ENCODE measurements around the gene PTGER1. TPM values are rescaled to one million over a fixed set of nuclear protein-coding genes. Genes with fewer than 3 reads are reported as not detected.

Gene PTGER1
- total RNA-seq, 2 experiments from 2014 or later, result 0.19 to 0.27 TPM

DNA sequence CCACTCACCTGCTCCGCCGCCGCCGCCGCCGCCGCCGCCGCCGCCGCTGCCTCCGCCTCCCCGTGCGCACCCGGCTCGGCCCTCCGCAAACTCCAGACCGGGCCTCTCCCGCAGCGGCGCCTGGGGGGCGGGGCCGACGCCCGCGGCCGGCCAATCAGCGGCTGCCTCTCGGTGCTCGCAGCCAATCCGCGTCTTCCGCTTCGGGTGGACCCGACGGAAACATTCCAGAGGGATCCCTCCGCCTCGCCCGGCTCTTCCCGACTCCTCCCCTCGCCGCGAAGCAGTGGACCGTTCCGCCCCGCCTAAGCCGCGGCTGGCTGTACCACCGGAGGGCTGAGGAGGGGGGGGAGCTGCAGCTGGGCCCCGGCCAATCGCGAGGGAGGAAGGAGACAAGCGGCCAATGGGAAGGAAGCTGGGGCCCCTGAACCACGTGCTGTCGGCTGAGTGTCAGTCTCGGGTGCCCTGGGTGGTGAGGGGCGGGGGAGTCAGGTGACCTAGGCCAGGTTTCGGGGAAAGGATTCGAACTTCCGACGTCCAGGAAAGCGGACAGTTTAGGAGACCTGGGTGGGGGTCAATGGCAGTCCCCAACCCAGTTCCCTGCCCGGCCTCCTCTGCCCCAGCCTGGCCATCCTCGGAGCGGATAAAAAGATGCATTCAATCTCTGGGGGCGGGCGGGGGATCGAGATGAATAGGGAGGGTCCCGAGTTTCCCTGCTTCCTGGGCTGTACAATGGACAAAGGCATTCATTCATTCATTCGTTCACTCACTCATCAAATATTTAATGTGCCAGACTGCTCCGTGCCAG is 21.1 kb upstream of the PTGER1 start, which contains the start of gene GIPC1:
Gene GIPC1 (minus strand): TSS at position 99 of the 805 bp plus-strand sequence. CDS start 13,151 bp downstream, outside the sequence.
- Mint-ChIP-seq H3K4me1 (peaks cover 27% of the 10 kb centered on the region), H3K27ac (peak within 1 kb of the TSS; percentile 85), H3K36me3 (ENCODE audit: low read depth) (peaks cover 8% of the 10 kb centered on the region), H3K27me3 (no peaks in the 10 kb centered on the region), H3K4me3 (peak within 1 kb of the TSS; percentile 83), H3K9me3 (no peaks in the 10 kb centered on the region)
- CTCF ChIA-PET, result interaction anchor here (0.6 to 6.8 kb wide), 7 partner anchors 8 to 359 kb away, joined by 3 to 45 read pairs (median 3); partner anchors contain the start of gene ASF1B
- DNase-seq, result peak; percentile 82
- POLR2A ChIA-PET, result interaction anchor here (0.7 to 1.2 kb wide), 2 partner anchors 11 to 630 kb away, joined by 3 to 5 read pairs; no protein-coding TSS in a partner anchor

DNA sequence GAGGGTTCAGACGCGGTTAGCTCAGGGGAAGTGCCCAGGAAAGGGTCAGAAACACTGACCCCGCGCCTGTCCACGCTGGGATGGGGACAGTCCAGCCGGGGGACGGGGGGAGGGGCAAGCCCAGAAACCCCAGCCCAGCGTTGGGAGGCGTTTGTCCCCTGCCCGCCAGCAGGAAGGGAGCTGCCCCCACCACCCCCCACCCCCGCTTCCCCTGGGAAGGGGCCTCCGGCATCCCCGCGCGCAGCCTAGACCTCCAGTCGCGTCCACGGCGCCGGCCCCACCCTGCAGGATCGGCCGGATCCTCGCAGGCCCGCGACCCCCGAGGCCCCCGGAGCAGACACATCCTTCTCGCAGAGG is 20.5 kb upstream of the PTGER1 start:
- peak overlapping the region; percentile 83 for H3K4me3 Mint-ChIP-seq
- no peaks in the 10 kb centered on the region for H3K27me3 Mint-ChIP-seq
- H3K9me3 Mint-ChIP-seq, result no peaks in the 10 kb centered on the region
- ChIA-PET POLR2A (interaction anchor here (0.7 to 1.2 kb wide), 2 partner anchors 11 to 630 kb away, joined by 3 to 5 read pairs; no protein-coding TSS in a partner anchor), CTCF (interaction anchor here (1.0 to 6.8 kb wide), 4 partner anchors 14 to 359 kb away, joined by 3 to 45 read pairs (median 4); no protein-coding TSS in a partner anchor)
- H3K4me1 Mint-ChIP-seq, result peaks cover 27% of the 10 kb centered on the region
- peaks cover 8% of the 10 kb centered on the region for H3K36me3 Mint-ChIP-seq (ENCODE audit: low read depth)
- H3K27ac Mint-ChIP-seq, result peak overlapping the region; percentile 85
- DNase-seq, result no peak

DNA sequence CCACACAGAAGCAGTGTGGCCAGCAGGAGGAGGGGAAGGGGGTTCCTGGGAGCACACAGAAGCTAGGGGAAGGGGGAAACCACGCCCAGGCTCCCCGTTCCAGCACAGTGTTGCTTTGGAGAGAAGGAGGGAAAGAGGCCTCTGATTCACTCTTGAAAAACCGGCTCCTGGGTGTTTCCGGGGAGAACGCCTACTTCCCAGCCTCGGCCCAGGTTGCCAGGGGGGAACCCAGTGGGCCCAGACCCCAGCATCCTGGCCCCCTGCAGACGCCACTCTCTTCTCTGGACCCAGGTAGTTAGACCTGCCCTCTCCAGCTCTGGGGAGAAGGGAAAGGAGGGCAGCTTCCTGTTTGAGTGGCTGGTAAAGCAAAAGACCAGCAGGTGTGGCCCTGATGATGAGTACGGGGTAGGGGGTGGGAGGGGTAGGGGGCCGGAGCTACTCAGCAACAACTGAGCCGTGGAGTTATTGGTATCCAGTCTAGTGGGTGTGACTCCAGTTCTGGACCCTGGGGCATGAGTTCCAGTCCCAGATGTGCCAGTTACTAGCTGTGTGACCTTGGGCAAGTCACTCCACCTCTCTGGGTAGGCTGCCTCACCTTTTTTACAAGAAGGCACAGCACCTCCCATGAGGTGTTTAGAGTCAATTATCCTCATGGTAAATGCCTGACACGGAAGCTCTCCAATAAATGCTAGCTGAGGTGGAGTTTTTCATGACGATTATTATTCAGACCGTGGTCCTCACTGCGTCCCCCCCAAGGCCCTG is 19.9 kb upstream of the PTGER1 start:
- peaks cover 27% of the 10 kb centered on the region for H3K4me1 Mint-ChIP-seq
- peak overlapping the region; percentile 83 for H3K4me3 Mint-ChIP-seq
- DNase-seq, result no peak
- H3K36me3 Mint-ChIP-seq (ENCODE audit: low read depth), result peaks cover 8% of the 10 kb centered on the region
- H3K9me3 Mint-ChIP-seq, result no peaks in the 10 kb centered on the region
- peak overlapping the region; percentile 85 for H3K27ac Mint-ChIP-seq
- ChIA-PET POLR2A (interaction anchor here (0.7 to 1.2 kb wide), 2 partner anchors 12 to 629 kb away, joined by 3 to 5 read pairs; no protein-coding TSS in a partner anchor), CTCF (interaction anchor here (0.5 to 6.8 kb wide), 5 partner anchors 13 to 1224 kb away, joined by 3 to 45 read pairs (median 4); no protein-coding TSS in a partner anchor)
- no peaks in the 10 kb centered on the region for H3K27me3 Mint-ChIP-seq

DNA sequence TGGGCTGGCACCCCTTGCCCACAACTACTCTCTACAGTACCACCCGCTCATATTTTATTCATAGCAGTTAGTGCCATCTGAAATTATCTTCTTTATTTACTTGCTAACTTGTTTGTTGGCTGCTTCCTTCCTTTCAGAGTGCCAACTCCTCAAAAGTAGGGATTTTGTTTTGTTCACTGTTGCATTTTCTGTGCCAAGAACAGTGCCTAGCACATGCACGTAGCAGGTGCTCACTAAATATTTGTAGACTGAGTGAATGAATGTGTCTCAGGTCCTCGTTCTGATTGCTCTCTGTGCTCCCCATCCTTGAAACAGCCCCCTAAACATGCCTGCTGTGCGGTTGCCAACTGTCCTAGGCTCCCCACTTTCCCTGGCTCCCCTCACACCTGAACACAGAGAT is 19.3 kb upstream of the PTGER1 start:
- Mint-ChIP-seq H3K4me1 (peaks cover 27% of the 10 kb centered on the region), H3K27me3 (no peaks in the 10 kb centered on the region), H3K27ac (peak overlapping the region; percentile 34), H3K9me3 (no peaks in the 10 kb centered on the region), H3K36me3 (ENCODE audit: low read depth) (peaks cover 15% of the 10 kb centered on the region), H3K4me3 (peak overlapping the region; percentile 83)
- CTCF ChIA-PET, result interaction anchor here (6.8 kb wide), 1 partner anchor 13 kb away, joined by 45 read pairs; no protein-coding TSS in a partner anchor
- no peak for DNase-seq
- POLR2A ChIA-PET, result no interaction called here

DNA sequence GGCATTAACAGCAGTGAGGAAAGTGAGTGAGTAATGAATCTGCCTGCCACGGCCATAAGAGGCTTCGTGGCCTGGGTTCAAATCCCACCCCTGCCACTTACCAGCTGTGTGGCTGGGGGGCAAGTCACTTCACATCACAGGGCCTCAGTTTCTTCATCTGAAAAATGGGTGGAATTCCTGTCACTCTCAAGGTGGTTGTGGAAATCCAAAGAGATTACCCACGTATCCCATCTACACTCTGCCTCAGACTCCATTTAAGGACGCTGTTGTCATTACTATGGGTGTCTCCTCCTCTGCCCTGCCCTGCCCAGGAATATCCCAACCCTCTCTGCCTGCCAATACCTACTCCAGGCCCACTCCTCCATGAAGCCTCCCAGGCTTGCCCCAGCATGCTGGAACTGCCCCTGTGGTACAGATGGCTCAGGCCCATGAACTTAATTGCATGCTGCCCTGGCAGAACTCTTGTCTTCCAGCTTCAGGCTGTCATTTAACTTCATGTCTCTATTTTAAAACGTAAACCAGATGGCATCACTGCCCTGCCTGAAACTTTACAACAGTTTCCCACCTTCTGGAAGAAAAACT is 17.7 kb upstream of the PTGER1 start:
- POLR2A ChIA-PET, result no interaction called here
- Mint-ChIP-seq H3K4me3 (no peak overlapping the region), H3K27me3 (no peaks in the 10 kb centered on the region)

DNA sequence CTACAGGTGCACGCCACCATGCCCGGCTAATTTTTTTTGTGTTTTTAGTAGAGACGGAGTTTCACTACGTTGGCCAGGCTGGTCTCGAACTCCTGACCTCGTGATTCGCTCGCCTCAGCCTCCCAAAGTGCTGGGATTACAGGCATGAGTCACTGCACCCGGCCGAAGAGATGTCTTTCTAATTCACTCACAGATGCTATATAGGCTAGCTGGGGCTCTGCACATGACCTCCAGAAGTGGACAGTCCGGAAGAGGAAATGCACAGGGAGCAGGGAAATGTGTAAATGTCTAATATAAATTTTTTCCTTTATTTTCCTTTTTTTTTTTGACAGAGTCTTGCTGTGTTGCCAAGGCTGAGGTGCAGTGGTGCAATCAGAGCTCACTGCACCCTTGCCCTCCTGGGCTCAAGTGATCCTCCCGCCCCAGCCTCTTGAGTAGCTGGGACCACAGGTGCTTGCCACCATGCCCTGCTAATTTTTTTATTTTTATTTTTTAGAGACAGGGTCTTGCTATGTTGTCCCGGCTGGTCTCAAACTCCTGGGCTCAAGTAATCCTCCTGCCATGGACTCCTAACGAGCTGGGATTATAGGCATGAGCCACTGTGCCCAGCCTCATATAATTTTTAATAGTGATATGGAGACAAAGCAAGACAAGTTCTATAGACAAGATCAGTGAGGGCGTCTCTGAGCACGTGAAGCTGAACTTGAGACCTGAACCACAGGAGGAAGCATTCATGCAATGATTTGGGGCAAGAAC is 12.4 kb upstream of the PTGER1 start:
- Mint-ChIP-seq H3K4me1 (peaks cover 12% of the 10 kb centered on the region), H3K36me3 (ENCODE audit: low read depth) (peaks cover 18% of the 10 kb centered on the region), H3K9me3 (no peaks in the 10 kb centered on the region), H3K27ac (no peak overlapping the region), H3K4me3 (no peak overlapping the region), H3K27me3 (no peaks in the 10 kb centered on the region)
- POLR2A ChIA-PET, result no interaction called here
- CTCF ChIA-PET, result interaction anchor here (0.7 to 2.8 kb wide), 6 partner anchors 7 to 608 kb away, joined by 3 to 10 read pairs (median 3); partner anchors contain the start of gene ASF1B
- no peak for DNase-seq

More for the DNA sequence above, 17.7 kb upstream of the PTGER1 start:
- Mint-ChIP-seq H3K36me3 (ENCODE audit: low read depth) (peaks cover 18% of the 10 kb centered on the region), H3K9me3 (no peaks in the 10 kb centered on the region), H3K4me1 (peaks cover 27% of the 10 kb centered on the region), H3K27ac (no peak overlapping the region)
- no peak for DNase-seq
- CTCF ChIA-PET, result interaction anchor here (1.0 to 1.2 kb wide), 3 partner anchors 12 to 20 kb away, joined by 3 to 4 read pairs (median 3); no protein-coding TSS in a partner anchor

DNA sequence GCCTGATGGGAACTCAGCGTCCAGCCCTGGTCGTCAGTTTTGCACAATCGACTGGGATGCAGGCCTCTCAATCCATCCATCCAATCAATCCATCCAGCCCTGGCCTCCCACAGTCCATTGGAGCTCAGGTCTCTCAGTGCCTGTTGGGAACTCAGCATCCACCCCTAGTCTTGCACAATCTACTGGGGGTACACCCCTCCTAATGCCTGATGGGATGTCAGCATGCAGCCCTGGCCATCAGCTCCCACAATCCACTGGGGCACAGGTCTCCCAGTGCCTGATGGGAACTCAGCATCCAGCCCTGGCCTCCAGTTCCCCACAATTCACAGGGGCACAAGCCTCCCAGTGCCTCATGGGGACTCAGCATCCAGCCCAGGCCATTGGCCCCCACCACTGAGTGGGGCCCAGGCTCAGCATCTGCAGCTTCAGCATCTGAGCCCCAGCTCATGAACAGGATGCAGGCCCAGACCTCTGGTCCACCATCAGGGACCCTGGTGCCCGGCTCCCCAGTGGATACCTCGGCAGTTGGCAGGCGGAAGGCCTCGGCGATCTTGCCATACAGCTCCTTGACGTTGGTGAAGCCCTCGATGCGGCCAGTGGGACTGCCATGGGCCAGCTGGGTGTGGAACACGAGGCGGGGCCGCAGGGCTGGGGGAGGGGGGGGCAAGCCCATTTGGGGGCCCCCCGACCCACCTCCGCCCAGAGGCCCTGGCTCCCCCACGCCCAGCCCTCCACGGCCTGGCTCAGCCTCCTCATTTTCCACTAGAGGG is 7.2 kb upstream of the PTGER1 start:
- H3K36me3 Mint-ChIP-seq (ENCODE audit: low read depth), result peaks cover 14% of the 10 kb centered on the region
- CTCF ChIA-PET, result interaction anchor here (0.6 to 5.2 kb wide), 5 partner anchors 10 to 346 kb away, joined by 3 to 45 read pairs (median 3); partner anchors contain the start of genes ASF1B and GIPC1
- no peaks in the 10 kb centered on the region for H3K27me3 Mint-ChIP-seq
- H3K4me3 Mint-ChIP-seq, result no peak overlapping the region
- POLR2A ChIA-PET, result no interaction called here
- H3K9me3 Mint-ChIP-seq, result no peaks in the 10 kb centered on the region
- no peak overlapping the region for H3K27ac Mint-ChIP-seq
- H3K4me1 Mint-ChIP-seq, result peaks cover 12% of the 10 kb centered on the region
- no peak for DNase-seq

DNA sequence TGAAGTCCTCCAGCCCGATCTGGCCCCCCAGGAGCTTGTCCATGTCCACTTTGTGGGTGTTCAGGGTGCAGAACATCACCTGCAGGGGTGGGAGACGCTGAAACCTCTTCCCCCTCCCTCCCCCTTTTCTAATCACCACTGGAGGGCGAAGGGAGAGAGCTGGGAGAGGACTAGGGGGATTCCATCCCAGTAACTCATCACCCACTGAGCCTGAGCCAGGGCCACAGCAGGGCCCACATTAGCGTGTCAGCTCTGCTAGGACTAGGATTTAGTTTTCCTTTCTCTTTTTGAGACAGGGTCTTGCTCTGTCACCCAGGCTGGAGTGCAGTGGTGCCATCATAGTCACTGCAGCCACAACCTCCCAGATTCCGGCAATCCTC is 5.5 kb upstream of the PTGER1 start:
- Mint-ChIP-seq H3K4me3 (no peak overlapping the region), H3K27me3 (no peaks in the 10 kb centered on the region), H3K9me3 (no peaks in the 10 kb centered on the region), H3K36me3 (ENCODE audit: low read depth) (peaks cover 12% of the 10 kb centered on the region), H3K27ac (peak overlapping the region; percentile 19), H3K4me1 (peaks cover 13% of the 10 kb centered on the region)
- ChIA-PET CTCF (interaction anchor here (0.7 to 5.2 kb wide), 20 partner anchors 8 to 839 kb away, joined by 3 to 45 read pairs (median 3); partner anchors contain the start of genes ADGRE5 and GIPC1), POLR2A (interaction anchor here (1.0 kb wide), 1 partner anchor 344 kb away, joined by 3 read pairs; the partner anchor contains the start of gene ASF1B)
- no peak for DNase-seq

DNA sequence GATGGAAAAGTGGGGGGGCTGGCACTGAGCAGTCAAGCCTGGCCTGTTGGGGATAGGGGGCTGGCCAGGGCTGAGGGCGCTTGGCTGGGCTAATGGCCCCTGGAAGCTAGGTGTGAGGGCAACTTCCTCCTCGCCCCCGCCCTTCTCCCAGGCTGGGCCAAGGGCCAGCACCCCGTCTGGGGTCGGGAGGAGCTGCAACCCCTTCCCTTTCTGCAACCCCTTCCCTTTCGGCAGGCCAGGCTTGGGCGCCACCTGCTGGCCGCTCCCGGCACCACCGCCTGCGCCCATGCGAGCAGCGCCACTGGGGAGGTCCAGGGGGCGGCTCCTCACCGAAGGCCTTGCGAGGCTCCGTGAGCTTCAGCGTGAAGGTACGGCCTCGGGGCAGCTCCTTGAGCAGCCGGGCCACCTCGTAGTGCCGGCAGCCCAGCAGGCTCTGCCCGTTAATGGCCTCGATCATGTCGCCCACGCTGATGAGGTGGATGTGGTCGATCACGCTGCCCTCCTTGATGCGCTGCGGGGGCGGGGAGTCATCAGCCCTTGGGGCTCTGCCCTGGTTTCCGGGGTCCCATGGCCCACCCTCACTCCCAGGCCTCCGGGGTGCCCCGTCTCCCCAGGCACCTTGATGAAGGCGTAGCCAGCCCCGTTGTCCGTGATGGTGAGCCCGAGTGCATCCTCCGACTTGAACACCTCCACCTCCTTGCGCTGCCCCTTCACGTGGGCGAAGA is 5.0 kb upstream of the PTGER1 start:
- CTCF ChIA-PET, result interaction anchor here (0.7 to 5.2 kb wide), 23 partner anchors 8 to 840 kb away, joined by 3 to 45 read pairs (median 3); partner anchors contain the start of genes ADGRE5, ASF1B and GIPC1
- Mint-ChIP-seq H3K4me3 (no peak overlapping the region), H3K9me3 (no peaks in the 10 kb centered on the region), H3K27ac (no peak overlapping the region), H3K27me3 (no peaks in the 10 kb centered on the region), H3K4me1 (peaks cover 16% of the 10 kb centered on the region), H3K36me3 (ENCODE audit: low read depth) (peaks cover 12% of the 10 kb centered on the region)
- DNase-seq, result peak; percentile 72
- POLR2A ChIA-PET, result interaction anchor here (1.0 kb wide), 1 partner anchor 344 kb away, joined by 3 read pairs; the partner anchor contains the start of gene ASF1B

DNA sequence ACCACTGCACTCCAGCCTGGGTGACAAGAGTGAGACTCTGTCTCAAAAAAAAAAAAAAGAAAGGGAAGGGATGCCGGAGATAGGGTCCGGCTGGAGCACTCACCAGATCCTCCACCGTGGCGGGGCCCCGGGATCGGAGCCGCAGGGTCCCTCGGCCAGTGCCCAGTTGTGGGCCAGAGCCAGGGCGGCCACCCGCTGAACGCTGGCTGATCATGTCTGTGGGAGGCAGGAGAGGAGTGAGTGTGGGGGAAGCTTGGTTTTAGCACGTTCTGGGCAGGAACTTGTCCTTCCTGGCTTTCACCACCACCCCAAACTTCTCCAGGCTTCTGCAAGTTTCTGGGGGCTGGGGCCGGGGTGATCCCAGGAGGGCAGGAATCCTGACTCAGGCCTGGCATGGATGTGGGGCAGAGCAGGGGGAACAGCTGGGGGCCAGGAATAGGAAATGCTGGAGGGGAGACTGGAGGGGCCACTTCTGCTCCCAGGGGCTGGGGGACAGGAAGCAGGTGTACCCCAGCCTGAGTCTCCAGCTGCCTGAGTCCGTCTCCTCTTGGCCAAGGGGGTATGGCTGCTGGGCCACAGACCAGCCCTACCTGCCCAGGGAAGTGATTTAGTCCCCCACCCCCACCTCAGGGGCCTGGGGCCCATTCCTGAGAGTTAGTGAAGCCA is 4.3 kb upstream of the PTGER1 start:
- ChIA-PET POLR2A (interaction anchor here (1.0 kb wide), 1 partner anchor 343 kb away, joined by 3 read pairs; the partner anchor contains the start of gene ASF1B), CTCF (interaction anchor here (0.5 to 5.2 kb wide), 18 partner anchors 9 to 343 kb away, joined by 3 to 45 read pairs (median 3); partner anchors contain the start of genes ASF1B and GIPC1)
- DNase-seq, result no peak
- Mint-ChIP-seq H3K27ac (no peak overlapping the region), H3K4me1 (peaks cover 23% of the 10 kb centered on the region), H3K4me3 (no peak overlapping the region), H3K9me3 (no peaks in the 10 kb centered on the region), H3K36me3 (ENCODE audit: low read depth) (peaks cover 12% of the 10 kb centered on the region), H3K27me3 (peaks cover 5% of the 10 kb centered on the region)

Data from activated CD4-positive, alpha-beta T cell treated with anti-CD3 and anti-CD28 coated beads, Interleukin-2, amount 10 ng/mL, durations not matched to agents 7 days and 5 days (primary cell).